NCI-H526 treated with DMSO at 0.1 percent for 48 hours (cell line): ENCODE results near the gene B4GALNT3.
"Not testable (repeated sequence)": the region's sequence is repeated elsewhere in the genome, so short reads cannot be mapped to it uniquely, and the experiment has no call there.

Source experiments
- DNase-seq: peaks from one replicate; lab custom pipeline; 2025; lab: John Stamatoyannopoulos, UW

B4GALNT3 gene

DNA sequence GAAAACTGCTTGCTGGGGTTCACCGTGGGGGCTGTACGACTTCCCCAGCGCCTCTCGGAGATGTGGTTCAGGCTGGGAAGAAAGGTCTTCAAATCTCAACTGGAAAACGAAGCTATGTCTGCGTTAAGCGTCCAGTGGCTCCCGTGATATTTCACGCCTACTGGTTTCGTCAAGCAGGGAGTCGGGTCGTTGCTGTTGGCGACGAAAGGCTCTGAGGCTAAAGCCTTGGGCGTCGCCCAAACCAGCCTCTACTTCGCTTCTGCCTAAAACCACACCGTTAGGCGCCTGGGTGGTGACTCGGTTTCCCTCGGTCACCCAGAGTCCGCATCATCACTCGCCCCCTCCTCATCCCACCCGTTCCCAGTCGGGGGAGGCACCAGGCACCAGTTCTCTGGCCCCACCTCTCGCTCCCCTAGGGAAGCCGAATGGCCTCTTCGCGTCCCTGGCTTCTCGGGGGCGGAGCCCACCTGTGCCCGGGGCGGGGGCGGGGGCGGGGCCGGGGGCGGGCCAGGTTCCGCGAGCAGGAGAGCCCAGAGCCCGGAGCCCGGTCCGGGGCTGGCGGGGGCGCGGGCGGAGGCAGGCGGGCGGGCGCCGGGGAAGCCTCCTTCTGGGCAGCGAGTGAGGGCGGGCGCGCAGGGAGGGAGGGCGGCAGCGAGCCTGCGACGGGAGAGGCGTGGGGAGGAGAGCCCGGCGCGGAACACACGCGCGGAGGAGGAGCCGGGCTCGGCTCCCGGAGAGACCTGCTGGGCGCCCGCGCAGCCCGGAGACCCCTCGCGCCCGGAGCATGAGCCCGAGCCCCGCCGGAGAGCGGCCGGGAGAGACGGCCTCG lies at the start of gene B4GALNT3:
TSS of gene B4GALNT3 (plus strand) at position 510 of the 829 bp plus-strand sequence. CDS start 438 bp downstream, outside the sequence.
- peak; percentile 65 for DNase-seq

DNA sequence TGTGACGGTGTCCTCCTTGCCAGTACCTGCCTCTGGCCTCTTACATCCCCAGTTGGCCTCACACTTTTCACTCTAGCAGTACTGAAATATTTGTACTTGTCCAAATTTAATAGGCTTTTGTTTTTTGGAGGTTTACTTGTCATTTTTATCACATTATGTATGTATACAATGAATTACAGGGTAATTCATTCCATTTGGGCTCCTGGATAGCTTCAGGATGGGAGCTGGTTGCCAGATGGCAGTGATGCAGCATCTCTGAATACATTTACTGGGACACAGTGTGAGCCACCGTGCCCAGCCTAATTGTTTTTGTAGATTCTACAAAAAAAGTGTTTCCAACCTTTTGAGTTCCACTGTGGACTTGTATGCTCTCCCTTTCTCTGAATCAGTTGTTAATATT lies 44.9 kb upstream of the B4GALNT3 start:
- no peak for DNase-seq

DNA sequence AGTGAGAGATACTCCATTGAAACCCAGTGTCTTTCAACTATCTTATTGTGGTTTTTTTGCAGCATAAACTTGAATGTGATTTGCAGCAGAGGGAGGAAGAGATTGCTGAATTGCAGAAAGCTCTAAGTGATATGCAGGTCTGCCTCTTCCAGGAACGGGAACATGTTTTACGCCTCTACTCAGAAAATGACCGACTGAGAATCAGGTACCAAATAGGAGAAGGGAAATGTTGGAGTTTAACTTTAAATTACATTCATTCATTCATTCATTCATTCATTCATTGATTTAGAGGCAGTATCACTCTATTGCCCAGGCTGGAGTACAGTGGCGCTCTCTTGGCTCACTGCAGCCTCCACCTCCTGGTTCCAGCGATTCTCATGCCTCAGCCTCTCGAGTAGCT lies 41.3 kb upstream of the B4GALNT3 start:
- DNase-seq: no peak

DNA sequence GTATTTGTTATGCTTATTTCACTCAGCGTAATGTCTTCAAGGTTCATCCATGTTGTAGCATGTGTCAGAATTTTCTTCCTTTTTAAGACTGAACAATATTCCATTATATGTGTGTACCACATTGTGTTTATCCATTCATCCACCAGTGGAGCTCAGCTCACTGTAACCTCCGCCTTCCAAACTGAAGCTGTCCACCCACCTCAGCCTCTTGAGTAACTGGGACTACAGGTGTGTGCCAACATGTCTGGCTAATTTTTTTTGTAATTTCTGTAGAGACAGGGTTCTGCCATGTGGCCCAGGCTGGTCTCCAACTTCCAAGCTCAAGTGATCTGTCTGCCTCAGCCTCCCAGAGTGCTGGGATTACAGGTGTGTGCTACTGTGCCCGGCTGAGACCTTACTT lies 37.2 kb upstream of the B4GALNT3 start:
- DNase-seq: no peak

DNA sequence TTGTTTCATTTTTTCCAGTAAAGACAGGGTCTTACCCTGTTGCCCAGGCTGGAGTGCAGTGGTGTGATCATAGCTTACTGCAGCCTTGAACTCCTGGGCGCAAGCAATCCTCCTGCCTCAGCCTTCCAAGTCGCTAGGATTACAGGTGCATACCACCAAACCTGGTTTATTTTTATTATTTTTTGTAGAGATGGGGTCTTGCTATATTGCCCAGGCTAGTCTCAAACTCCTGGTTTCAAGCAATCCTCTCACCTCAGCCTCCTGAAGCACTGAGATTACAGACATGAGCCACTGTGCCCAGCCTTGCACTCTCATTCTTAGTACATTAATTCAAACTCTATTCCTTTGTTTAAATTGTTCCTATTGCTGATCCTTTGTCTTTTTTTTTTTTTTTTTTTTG lies 24.0 kb upstream of the B4GALNT3 start:
- not testable (repeated sequence) for DNase-seq

DNA sequence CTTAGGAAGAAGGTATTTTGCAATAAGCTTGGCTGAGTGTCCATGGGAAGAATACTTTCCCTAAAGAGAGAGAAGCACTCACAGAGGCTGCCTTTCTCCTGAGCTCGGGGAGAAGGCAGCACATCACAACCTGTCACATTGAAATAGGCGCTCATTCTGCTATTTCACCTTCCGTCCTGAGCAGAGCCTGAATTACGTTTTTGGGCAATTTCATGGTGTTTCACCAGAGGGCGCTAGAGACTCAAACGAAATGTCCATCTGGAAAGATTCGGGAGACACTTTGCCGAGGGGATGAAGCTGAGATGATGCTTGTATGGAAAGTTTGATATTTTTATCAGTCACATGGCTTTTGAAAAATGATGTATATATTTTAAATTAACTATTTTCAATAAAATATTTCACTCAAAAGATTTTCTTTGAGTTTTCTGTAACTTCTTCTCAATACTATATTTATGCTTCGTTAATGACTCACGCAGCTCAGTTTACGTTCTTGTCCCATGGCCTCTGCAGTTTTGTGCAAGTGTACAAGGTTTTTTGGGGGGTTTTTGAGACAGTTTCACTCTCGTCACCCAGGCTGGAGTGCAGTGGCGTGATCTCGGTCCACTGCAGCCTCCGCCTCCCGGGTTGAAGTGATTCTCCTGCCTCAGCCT lies 17.4 kb upstream of the B4GALNT3 start:
- no peak for DNase-seq

DNA sequence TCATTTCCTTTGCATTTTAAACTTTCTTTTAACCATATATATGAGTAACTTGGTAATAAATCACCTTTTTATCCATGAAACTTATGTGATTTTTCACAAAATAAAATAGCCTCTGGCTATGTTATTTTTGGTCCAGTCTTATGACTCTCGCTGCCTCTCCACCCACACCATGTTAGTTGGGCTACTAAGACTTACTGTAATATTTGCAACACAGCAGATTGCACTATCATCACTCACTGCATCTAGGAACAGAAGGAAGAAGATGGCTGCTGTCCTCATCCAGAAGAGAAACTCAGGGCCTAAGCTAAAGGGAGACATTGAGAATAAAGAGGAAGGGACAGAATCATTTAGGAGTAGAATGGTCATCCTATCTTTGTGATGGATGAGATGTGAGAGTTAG lies 12.6 kb upstream of the B4GALNT3 start:
- DNase-seq: no peak

DNA sequence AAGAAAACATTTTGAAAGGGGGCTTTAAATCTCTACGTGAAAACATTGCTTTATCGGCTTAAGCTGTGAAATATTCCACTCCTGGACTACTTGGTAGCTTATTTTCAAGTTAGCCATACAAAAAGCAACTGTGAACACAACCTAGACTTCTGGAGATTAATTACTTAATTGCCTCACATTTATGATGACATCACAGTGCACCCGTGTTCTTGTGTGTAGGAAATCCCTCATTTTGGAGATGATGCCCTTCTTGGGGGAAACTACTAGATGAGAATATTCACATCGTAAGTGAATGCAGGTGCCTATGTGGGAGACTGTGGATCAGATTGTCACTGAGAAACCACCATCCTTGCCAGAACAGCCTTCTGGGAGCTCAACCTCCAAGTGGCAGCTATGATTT lies 10.5 kb upstream of the B4GALNT3 start:
- DNase-seq: no peak

DNA sequence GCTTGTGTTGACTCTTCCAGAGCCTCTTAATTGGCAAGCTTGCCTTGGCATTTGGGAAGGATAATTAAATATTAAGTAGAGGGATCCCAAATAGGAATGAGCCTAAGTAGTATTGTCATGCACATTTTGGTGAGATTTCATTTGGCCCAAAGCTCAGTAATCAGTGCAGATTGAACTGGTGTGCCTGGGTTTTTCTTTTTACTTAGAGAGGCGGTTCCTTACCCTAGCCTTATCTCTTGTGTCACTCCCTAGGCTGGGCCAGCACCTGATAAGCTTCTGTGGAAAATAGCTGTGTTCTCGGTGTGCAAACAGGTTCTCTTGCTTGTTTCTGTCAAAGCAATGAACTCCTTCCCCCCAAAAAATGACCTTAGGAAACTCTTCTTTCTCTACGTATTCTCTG lies 9.3 kb upstream of the B4GALNT3 start:
- no peak for DNase-seq

DNA sequence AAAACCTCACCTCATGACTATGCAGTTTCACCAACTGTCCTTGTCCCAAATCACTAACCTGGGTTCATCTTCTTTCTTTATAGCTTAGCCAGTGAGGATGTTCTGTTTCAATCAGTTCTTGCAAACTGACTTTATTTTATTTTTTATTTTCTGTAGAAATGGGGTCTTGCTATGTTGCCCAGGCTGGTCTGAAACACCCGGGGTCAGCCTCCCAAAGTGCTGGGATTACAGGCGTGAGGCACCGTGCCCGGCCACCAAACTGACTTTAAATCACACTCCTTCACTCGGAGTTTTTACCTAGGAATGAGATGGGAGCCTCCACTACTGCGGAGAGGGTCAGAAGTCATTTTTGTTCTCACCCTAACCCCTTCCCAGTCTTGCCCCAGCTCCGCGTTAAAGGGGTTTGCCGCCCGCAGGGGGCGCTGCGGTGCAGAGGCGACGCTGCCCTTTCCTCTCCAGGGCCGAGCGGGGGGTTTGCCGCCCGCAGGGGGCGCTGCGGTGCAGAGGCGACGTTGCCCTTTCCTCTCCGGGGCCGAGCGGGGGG lies 7.0 kb upstream of the B4GALNT3 start:
- DNase-seq: no peak

DNA sequence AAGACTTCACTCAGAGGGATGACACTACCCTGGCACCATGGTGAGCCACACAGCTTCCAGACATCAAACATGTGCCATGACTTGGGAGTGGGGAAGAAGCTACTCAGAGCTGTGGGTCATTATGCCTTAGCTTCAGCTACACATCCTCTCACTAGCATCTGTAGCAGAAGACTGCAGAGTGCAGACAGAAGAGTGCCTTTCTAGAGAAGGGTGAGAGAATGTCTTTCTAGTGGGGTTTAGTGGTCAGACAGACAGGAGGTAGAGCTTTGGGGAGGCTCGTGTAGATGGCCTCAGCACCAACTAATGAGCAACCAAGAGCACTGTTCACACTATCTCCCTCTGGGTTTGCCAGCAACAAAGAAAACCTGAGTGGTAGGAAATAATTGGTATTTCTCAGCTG lies 4.9 kb upstream of the B4GALNT3 start:
- no peak for DNase-seq

DNA sequence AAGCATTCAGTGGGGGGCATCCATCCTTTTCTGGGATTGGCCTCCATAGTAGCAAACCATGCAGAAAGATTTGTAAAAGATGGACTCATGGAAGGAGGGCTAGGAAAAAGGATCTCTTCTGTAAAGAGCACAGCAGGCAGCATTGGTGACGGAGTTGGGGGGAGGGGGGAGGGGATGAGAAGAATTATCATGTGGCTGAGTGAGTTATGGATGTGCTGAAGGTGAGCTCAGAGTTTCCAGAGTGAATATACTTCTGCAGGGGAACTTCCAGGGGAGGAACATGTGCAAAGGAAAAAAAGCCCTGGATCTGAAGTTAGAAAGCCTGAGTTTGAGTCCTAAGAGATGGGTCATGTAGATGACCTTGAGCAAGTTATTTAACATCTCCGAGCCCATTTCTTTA lies 3.9 kb upstream of the B4GALNT3 start:
- no peak for DNase-seq

DNA sequence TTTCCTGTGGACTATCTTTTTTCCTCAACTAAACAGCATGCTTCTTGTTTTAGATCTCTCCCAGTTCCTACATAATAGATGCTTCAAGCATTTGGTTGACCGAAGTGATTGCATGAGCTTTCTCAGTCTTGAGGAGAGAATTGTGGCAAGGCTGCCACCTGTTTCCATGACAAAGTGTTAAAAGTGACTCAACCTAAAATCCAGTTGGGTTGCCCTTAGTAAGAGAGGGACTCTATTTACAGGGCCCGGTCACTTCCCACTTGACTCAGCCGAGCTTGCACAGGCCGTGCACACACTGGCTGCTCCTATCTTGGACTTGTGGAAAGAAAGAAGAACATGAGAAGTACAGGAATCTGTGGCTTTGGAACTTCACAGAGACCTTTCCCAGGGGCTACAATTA lies 2.1 kb upstream of the B4GALNT3 start:
- no peak for DNase-seq

DNA sequence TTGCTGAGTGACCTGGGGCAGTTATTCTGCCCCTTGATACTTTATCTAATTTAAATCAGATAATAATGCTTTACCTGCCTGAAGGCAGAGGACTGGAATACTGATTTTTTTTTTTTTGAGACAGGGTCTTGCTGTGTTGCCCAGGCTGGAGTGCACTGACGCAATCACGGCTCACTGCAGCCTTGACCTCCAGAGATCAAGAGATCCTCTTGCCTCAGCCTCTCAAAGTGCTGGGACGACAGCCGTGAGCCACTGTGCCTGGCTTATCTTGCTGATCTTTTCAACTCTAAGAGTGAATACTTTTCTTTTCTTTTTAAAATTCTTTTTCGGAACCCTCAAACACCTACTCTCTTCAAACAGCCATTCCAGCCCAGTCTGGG lies 699 bp upstream of the B4GALNT3 start:
- DNase-seq: no peak

DNA sequence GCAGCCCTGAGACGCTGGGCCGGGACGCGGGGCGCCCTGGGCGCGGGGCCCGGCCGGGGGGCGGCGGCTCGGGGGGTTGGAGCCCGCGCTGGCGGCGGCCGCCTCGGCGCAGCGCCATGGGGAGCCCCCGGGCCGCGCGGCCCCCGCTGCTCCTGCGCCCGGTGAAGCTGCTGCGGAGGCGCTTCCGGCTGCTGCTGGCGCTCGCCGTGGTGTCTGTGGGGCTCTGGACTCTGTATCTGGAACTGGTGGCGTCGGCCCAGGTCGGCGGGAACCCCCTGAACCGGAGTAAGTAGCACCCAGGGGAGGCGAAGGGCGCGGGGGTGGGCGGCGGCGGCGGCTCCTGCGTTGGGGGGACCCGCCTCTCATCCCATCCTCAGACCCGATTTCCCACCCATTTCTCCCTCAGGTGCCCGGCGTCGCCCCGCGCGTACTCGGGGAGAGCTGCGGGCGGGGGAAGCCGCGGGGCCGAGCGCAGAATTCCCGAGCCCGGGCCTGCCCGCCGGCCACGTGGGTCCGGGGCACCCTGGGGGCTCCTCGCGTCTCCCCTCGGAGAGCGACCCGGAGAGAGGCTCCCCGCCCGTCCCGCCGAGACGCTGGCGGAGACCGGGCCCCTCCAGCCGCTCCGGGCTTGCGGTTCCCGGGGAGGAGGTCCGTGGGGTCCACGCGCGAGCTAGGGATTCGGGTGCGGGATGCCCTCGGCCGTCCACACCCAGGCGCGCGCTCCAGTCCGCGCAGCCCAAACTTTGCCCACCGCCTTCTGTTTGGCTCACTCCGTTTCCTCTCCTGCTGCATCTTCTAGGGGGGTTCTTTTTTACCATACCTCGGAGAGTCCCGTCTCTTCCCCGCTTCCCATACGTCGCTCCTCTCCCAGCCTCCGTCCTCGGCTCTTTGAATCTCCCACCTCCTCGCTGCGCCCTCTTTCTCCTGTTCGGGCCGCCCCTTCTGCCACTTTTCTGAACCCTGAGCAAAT lies 807 bp downstream of the B4GALNT3 start:
- no peak for DNase-seq

DNA sequence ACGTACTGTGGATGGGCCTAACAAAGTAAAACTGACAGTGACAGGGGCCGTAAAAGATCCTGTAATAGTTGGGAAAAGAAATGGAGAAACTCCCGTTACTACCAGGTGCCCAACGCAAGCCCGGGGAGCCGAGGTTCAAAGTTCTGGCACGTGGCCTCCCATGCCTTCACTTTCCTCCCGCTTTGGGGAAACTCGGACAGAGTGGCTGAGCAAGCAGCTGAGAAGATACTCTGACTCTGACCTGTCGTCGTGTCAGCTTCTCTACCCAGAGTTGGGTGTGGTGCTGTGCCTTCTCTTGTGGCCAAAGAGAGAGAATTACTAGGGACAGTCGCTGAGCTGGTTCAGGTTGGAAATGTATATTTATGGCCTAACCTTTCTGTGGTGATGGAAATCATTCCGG lies 1.7 kb downstream of the B4GALNT3 start:
- no peak for DNase-seq

DNA sequence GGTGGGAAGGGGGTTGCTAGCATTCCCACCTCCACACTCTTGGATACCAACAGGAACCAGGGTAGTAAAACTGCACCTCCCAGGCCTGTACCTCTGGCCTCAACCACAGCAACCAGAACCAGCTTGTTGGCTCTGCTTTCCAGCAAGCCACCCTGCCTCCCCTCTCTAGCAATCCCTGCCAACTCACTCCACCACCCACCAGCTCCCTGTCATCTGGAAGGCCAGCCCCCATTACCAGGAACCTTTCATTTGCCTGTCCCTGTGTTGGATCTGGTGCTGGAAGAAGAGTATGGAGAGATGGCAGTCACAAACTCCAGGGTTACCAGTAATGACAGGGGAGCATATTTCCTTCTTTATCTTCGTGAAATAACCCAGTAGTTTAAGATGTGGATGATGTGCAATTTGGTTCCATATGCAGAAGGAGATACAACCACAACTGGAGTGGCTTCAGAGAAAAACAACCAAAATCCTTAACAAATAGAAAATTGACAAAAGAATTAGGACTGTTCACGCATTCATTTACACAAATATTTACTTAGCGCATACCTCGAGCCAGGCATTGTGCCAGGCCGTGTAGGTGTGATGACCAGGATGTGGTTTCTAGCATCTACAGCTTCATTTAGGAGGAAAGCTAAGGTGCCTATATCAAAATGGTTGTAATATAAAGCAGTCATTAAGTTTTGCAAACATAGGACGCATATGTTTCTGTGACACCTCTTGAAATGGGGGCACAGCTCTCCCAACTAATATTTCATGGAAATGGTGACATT lies 3.4 kb downstream of the B4GALNT3 start:
- no peak for DNase-seq

DNA sequence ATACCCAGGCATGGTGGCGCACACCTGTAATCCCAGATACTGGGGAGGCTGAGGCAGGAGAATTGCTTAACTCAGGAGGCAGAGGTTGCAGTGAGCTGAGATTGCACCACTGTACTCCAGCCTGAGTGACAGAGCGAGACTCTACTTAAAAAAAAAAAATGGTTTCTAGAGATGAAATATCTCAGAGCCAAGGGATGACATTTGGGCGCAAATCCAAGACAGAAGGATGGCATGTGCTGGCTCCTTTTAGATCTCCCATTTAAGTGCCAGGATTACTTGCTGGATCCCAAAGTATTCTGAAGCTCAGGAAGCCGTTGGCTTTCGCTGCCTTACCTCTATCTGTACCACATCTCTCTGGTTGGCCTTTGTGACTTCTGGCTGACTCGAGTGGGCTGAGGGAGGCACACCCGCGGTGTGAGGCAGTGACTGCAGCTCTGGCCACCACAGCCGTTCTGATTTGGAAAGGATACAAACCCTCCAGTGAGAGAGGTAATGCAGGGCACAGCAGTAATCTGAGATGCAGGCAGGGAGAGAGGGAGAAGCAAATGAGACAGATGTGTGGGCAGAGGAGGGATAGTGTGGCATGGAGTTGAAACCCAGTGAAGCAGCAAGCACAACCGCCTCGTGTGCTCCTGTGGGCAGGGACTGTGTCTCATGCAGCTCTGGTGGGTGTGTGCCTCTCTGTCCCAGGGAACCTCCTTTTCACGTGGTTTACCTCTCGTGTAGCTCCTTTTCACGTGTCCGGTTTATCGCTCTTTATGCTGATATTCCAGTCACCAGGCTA lies 4.9 kb downstream of the B4GALNT3 start:
- peak; percentile 35 for DNase-seq

DNA sequence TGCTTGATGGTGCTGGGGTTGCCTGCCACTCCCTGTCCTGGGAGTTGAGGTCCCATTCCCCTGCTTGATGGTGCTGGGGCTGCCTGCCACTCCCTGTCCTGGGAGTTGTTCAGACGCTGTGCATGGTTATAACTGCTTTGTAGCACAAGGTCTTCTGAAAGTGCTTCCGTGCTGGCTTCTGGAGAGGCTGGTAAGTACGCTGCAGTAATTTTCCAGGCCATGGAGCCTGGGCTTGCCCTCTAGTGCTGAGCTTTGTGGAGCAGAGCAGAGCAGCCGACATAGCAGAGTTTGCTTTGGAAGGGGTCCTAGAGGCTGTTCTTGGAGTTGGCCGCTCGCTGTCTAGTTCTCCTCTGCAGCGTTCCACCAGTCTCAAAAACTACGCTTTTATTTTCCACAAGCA lies 6.3 kb downstream of the B4GALNT3 start:
- DNase-seq: no peak

DNA sequence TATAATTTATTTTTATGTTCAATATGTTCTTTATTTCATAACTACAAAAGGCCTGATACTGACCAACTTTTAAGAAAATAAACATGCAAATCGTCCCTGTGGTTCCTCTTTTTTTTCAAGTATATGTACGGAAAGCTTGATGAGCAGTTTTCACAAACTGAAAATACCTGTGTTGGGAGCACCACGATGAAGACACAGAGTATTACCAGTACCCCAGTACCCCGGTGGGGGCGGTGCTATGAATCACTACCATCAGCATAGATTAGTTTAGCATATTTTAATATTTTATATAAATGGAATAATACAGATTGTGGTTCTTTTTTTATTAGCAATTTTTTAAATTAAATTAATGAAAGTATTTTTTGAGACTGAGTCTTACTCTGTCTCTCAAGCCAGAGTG lies 7.0 kb downstream of the B4GALNT3 start:
- DNase-seq: no peak

DNA sequence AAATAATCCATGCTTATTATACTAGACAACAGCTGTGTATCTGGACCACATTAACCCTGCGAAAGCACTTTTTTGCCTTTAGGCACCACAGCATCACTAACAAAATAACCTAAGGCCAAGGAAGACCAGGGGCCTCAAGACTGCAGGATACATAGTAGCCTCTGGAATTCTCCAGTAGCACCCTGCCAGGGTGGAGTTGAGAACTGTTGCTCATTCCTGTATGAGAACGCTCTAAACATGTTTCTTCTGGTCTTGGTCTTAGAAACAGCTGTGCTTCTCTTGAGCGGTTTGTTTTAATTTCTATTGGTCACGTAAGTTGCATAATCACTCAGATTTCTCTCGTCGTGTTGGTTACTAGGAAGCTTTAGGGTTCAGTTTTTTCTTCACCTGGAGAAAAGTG lies 7.9 kb downstream of the B4GALNT3 start:
- DNase-seq: no peak
